MM.1S (cell line): ENCODE measurements around the gene DCTN2.
"Not testable (repeated sequence)": the region's sequence is repeated elsewhere in the genome, so short reads cannot be mapped to it uniquely, and the experiment has no call there.

Source experiments
- DNase-seq: peaks from one replicate; pipeline ENCODE4 v3.0.0-alpha.2; 2015
- H2AFZ ChIP-seq: fragments of 300-600 bp; sonication (generic); 2 replicates; pipeline ENCODE4 v1.6.0; 2016; ENCODE audit warnings: antibody characterized with exemption, low read length
- H3F3A ChIP-seq: fragments of 300-600 bp; sonication (generic); 2 replicates; pipeline ENCODE4 v1.6.1; 2016; ENCODE audit warnings: mild to moderate bottlenecking, antibody characterized with exemption, low read length, moderate library complexity, mixed read lengths; ENCODE audit not compliant: insufficient read depth
- H3K27ac ChIP-seq: fragments of 300-600 bp; sonication (generic); 2 replicates; pipeline ENCODE4 v1.5.1; 2016; ENCODE audit warnings: mild to moderate bottlenecking, low read length
- H3K27me3 ChIP-seq: fragments of 300-600 bp; sonication (generic); replicated peaks from 2 replicates; pipeline ENCODE4 v1.6.0; 2016; ENCODE audit warnings: low read length; ENCODE audit not compliant: insufficient read depth
- H3K36me3 ChIP-seq: fragments of 300-600 bp; sonication (generic); replicated peaks from 2 replicates; pipeline ENCODE4 v1.6.1; 2016; ENCODE audit warnings: mild to moderate bottlenecking, low read length, mixed read lengths; ENCODE audit not compliant: insufficient read depth
- H3K4me1 ChIP-seq: fragments of 300-600 bp; sonication (generic); 2 replicates; pipeline ENCODE4 v1.6.1; 2016; ENCODE audit warnings: low read length, mixed read lengths
- H3K4me2 ChIP-seq: fragments of 300-600 bp; sonication (generic); 2 replicates; pipeline ENCODE4 v1.6.0; 2016; ENCODE audit warnings: low read depth, low read length
- H3K4me3 ChIP-seq: fragments of 300-600 bp; sonication (generic); 2 replicates; pipeline ENCODE4 v1.5.1; 2016; ENCODE audit warnings: low read length, mixed read lengths
- H3K79me2 ChIP-seq: fragments of 300-600 bp; sonication (generic); 2 replicates; pipeline ENCODE4 v1.6.1; 2016; ENCODE audit warnings: mixed run types, low read length, mixed read lengths
- H3K9ac ChIP-seq: fragments of 300-600 bp; sonication (generic); 2 replicates; pipeline ENCODE4 v1.6.1; 2016; ENCODE audit warnings: low read length, mixed read lengths
- H3K9me2 ChIP-seq: fragments of 300-600 bp; sonication (generic); replicated peaks from 2 replicates; pipeline ENCODE4 v1.6.1; 2016; ENCODE audit warnings: mild to moderate bottlenecking, low read length, mixed read lengths; ENCODE audit not compliant: insufficient read depth
- H3K9me3 ChIP-seq: fragments of 300-600 bp; sonication (generic); replicated peaks from 2 replicates; pipeline ENCODE4 v1.6.1; 2016; ENCODE audit warnings: mild to moderate bottlenecking, low read length, mixed read lengths; ENCODE audit not compliant: insufficient read depth
- H4K20me1 ChIP-seq: fragments of 300-600 bp; sonication (generic); 2 replicates; pipeline ENCODE4 v1.6.1; 2016; ENCODE audit warnings: mild to moderate bottlenecking, low read length, moderate library complexity, mixed read lengths; ENCODE audit not compliant: insufficient read depth
- CTCF ChIP-seq: fragments of 300-600 bp; sonication (generic); IDR thresholded peaks from 2 replicates; pipeline ENCODE4 v1.5.1; 2016; ENCODE audit warnings: antibody characterized with exemption, low read length, mixed read lengths
- EZH2 ChIP-seq: fragments of 300-600 bp; sonication (generic); optimal IDR thresholded peaks from 2 replicates; pipeline ENCODE3; 2017; ENCODE audit warnings: low read depth, mild to moderate bottlenecking, antibody characterized with exemption, low read length, mixed read lengths
- EZH2phosphoT487 ChIP-seq: fragments of 300-600 bp; sonication (generic); IDR thresholded peaks from 2 replicates; pipeline ENCODE4 v1.6.1; 2018; ENCODE audit warnings: antibody characterized with exemption, low read length

Gene DCTN2

GRCh38 chr12:57515934-57516541 lies 31.0 kb downstream of the DCTN2 start:
- Histone ChIP-seq H3K27ac (no peak overlapping the region), H3K36me3 (peaks cover 24% of the 10 kb centered on the region), H3K9me3 (no peaks in the 10 kb centered on the region), H3K79me2 (peaks cover 46% of the 10 kb centered on the region), H3K9me2 (no peaks in the 10 kb centered on the region), H2AFZ (no peak overlapping the region), H4K20me1 (no peaks in the 10 kb centered on the region), H3K27me3 (no peaks in the 10 kb centered on the region), H3K4me1 (peaks cover 9% of the 10 kb centered on the region), H3K9ac (no peak overlapping the region), H3F3A (peaks cover 45% of the 10 kb centered on the region), H3K4me2 (no peak overlapping the region), H3K4me3 (no peak overlapping the region)
- DNase-seq, result no peak
- TF ChIP-seq EZH2 (no peak), CTCF (no peak), EZH2phosphoT487 (no peak)

GRCh38 chr12:57515408-57515933 lies 31.5 kb downstream of the DCTN2 start:
- H3K27me3 ChIP-seq, result no peaks in the 10 kb centered on the region
- TF ChIP-seq CTCF, result no peak
- H3K79me2 ChIP-seq, result peaks cover 46% of the 10 kb centered on the region
- H3K27ac ChIP-seq, result no peak overlapping the region
- H3K4me1 ChIP-seq, result peaks cover 9% of the 10 kb centered on the region
- DNase-seq, result no peak
- no peaks in the 10 kb centered on the region for H3K9me3 ChIP-seq
- no peaks in the 10 kb centered on the region for H4K20me1 ChIP-seq
- peaks cover 42% of the 10 kb centered on the region for H3F3A ChIP-seq
- H3K9ac ChIP-seq, result no peak overlapping the region
- no peak overlapping the region for H3K4me3 ChIP-seq
- H3K36me3 ChIP-seq, result peaks cover 24% of the 10 kb centered on the region
- H2AFZ ChIP-seq, result no peak overlapping the region
- no peaks in the 10 kb centered on the region for H3K9me2 ChIP-seq
- no peak overlapping the region for H3K4me2 ChIP-seq

DNA sequence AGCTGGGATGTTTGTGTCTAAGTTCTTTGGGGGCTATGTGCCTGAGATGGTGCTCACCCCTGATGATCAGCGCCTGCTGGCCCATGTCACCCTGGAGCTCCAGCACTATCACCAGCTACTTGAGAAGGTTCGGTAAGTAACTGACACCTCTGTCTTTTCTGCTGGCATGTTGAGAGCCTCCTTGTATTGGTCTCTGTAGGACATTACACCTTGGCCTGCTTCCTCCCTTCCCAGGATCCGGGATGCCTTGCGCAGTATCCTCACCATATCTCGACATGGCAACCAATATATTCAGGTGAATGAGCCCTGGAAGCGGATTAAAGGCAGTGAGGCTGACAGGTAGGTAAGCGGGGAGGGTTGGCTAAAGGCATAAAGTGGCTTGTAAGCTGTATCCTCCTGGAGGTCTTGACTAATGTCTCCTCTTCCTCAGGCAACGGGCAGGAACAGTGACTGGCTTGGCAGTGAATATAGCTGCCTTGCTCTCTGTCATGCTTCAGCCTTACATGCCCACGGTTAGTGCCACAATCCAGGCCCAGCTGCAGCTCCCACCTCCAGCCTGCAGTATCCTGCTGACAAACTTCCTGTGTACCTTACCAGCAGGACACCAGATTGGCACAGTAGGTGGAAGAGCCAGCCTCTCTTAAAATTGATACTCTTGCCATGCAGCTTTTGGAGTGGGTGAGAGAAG lies 32.1 kb downstream of the DCTN2 start:
- no peak overlapping the region for H3K4me3 ChIP-seq
- no peaks in the 10 kb centered on the region for H3K9me3 ChIP-seq
- H3F3A ChIP-seq, result peaks cover 37% of the 10 kb centered on the region
- no peak overlapping the region for H3K4me2 ChIP-seq
- no peak for DNase-seq
- no peak overlapping the region for H3K9ac ChIP-seq
- H3K36me3 ChIP-seq, result peaks cover 24% of the 10 kb centered on the region
- H3K27me3 ChIP-seq, result no peaks in the 10 kb centered on the region
- H3K9me2 ChIP-seq, result no peaks in the 10 kb centered on the region
- peaks cover 42% of the 10 kb centered on the region for H3K79me2 ChIP-seq
- H3K4me1 ChIP-seq, result peaks cover 9% of the 10 kb centered on the region
- H2AFZ ChIP-seq, result no peak overlapping the region
- no peaks in the 10 kb centered on the region for H4K20me1 ChIP-seq
- TF ChIP-seq EZH2phosphoT487 (no peak), CTCF (no peak), EZH2 (no peak)
- no peak overlapping the region for H3K27ac ChIP-seq

DNA sequence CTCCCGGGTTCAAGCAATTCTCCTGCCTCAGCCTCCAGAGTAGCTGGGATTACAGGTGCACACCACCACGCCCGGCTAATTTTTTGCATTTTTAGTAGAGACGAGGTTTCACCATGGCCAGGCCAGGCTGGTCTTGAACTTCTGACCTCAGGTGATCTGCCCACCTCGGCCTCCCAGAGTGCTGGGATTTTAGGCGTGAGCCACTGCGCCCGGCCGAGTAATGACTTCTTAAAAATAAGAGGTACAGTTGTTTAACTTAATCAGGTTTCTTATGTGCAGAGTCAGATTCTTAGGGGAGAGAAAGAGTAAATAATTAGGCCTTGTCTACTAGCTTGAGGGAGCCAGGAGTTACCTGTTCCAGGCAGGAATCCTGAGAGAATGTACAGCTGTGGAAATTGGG lies 32.7 kb downstream of the DCTN2 start:
- DNase-seq, H4K20me1 ChIP-seq, H3K4me1 ChIP-seq, H3K27ac ChIP-seq, H3K9me2 ChIP-seq, H3K9ac ChIP-seq, H3K4me2 ChIP-seq, H3K9me3 ChIP-seq, H2AFZ ChIP-seq, H3K4me3 ChIP-seq, H3K27me3 ChIP-seq: not testable (repeated sequence)
- Histone ChIP-seq H3K36me3 (peaks cover 24% of the 10 kb centered on the region), H3K79me2 (peaks cover 36% of the 10 kb centered on the region), H3F3A (peaks cover 33% of the 10 kb centered on the region)

- H4K20me1 ChIP-seq, H3K27me3 ChIP-seq, H3K9ac ChIP-seq, H2AFZ ChIP-seq, H3K4me3 ChIP-seq, H3K9me2 ChIP-seq, H3K4me2 ChIP-seq, H3K4me1 ChIP-seq, DNase-seq, H3K9me3 ChIP-seq, H3K27ac ChIP-seq: not testable (repeated sequence)
- Histone ChIP-seq H3K79me2 (peaks cover 33% of the 10 kb centered on the region), H3F3A (peaks cover 30% of the 10 kb centered on the region), H3K36me3 (peaks cover 24% of the 10 kb centered on the region)
Observed at GRCh38 chr12:57513677-57514076, 33.3 kb downstream of the DCTN2 start.
